Muscle of back (tissue), 11 donors: ENCODE results near the gene TTC21A. TPM values are rescaled to one million over a fixed set of nuclear protein-coding genes. Genes with fewer than 3 reads are reported as not detected.

Experiments
- DNase-seq, 3 donors: peaks; one replicate each; pipeline versions ENCODE4 v3.0.0 to v3.0.0-alpha.2; 2013
- polyA plus RNA-seq, 10 donors: library from polyadenylated mRNA; unstranded; fragments of 120-200 nt; gene quantifications; one replicate each; pipeline ENCODE4 v1.2.1, GENCODE V29; 2013; ENCODE audit not compliant: insufficient read length in 10 of 10

TTC21A gene
- polyA plus RNA-seq, 10 donors = 1.3 to 5.7 (median 2.7) TPM

DNA sequence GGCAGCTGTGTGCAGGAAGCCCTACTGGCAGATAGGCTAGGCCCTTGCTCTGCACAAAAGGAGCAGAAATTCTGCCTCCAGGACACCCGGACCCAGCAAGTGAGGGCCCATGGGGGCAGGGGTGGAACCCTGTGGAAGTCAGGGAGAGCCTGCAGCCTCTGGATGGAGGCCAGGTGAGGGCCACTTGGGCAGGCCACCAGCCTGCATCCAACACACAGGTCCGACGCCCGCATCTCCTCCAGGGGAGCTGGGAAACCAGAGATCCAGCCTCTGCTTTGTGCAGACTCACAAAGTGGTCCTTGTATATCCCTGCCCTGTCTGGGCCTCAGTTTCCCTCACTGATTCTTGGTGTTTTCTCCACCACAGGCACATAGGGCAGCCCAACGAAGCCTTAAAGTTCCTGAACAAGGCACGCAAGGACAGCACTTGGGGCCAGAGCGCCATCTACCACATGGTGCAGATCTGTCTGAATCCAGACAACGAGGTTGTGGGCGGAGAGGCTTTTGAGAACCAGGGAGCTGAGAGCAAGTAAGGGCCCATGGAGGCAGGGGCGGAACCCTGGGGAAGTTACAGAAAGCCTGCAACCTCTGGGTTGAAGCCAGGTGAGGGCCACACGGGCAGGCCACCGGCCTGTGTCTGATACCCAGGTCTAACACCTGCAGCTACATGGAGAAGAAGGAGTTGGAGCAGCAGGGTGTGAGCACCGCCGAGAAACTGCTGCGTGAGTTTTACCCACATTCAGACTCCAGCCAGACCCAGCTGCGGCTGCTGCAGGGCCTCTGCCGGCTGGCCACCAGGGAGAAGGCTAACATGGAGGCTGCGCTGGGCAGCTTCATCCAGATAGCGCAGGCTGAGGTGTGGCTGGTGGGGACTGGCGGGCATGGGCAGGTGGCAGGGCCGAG is 29.3 kb downstream of the TTC21A start:
- DNase-seq = no peak

GRCh38 chr3:39137435-39137936 is 30.0 kb downstream of the TTC21A start:
- no peak for DNase-seq

DNA sequence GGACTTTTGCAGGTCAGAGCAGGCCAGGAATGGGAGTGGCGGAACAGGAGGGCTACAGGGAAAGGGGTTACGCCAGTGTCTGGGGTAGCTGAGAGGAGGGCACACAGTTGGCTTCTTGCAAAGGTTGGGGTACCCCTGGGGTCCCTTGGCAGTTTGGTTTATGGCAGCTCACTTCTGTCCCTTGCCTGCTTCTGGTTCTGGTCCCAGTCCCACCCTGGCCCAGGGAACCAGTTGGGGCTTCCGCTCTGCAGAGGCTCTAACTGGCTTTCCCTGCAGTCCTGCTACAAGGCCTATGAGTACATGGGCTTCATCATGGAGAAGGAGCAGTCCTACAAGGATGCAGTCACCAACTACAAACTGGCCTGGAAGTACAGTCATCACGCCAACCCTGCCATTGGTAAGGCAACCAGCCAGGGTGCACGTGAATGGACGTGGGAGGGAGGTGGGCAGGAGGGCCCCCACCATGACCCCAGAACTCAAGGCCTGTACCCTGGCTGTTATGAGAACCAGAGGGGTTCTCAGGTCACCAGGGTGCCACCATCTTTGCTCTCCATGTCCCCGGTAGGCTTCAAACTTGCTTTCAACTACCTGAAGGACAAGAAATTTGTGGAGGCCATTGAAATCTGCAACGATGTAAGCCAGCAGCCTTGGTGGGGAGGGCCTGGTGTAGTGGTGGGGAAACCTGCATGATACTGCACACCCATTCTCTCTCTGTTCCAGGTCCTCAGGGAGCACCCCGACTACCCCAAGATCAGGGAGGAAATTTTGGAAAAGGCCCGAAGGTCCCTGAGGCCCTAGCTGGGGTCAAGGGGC is 30.7 kb downstream of the TTC21A start:
- no peak for DNase-seq

- peak in 2 of 3 donors; percentile 73 to 76 for DNase-seq
These were observed 31.4 kb downstream of the TTC21A start for GRCh38 chr3:39138804-39139415.

GRCh38 chr3:39139442-39139841 is 32.0 kb downstream of the TTC21A start:
- no peak for DNase-seq

- no peak for DNase-seq
These were observed 33.0 kb downstream of the TTC21A start for GRCh38 chr3:39140341-39140971.

GRCh38 chr3:39141171-39141995 is 33.9 kb downstream of the TTC21A start:
- peak in 1 of 3 donors; percentile 36 for DNase-seq

- no peak for DNase-seq
These were observed 34.6 kb downstream of the TTC21A start for GRCh38 chr3:39142067-39142466.

DNA sequence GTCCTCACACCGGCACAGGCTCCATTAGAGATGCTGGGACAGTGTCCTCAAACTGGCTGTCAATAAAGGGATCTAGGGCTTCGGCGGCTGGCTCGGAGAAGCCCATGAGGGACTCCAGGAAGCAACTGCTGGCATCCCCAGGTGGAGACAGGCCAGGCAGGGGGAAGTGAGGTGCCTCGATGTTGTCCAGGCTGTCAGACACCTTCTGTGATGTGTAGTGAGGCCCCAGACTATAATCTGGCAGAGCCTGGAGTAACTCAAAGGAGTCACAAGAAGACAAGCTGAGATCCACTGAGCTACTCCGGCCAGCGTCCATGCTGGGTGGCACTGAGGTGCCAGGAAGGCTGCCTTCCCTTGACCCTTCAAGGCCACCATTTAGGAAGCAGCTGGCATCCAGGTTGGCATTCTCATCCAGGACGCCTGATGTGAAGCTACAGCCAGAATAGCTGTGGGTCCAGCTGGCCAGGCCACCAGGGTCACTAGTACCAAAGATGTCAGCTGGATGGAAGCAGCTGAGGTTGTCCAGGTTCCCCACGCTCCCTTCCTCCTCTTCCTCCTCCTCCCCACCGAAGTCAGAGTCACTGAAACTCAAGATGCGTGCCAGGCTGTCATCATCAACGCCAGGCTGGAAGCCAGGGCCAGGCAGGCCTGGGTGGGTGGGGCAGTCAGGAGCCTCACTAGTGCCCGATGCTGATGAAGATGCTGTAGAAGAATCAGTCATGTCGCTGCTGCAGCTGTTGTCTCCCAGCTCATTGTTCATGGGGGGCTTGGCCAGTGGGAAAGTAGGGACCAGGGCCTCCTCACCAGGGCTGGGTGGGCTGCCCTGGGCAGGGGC is 35.8 kb downstream of the TTC21A start:
- no peak for DNase-seq

- no peak for DNase-seq
These were observed 36.7 kb downstream of the TTC21A start for GRCh38 chr3:39144095-39144747.

DNA sequence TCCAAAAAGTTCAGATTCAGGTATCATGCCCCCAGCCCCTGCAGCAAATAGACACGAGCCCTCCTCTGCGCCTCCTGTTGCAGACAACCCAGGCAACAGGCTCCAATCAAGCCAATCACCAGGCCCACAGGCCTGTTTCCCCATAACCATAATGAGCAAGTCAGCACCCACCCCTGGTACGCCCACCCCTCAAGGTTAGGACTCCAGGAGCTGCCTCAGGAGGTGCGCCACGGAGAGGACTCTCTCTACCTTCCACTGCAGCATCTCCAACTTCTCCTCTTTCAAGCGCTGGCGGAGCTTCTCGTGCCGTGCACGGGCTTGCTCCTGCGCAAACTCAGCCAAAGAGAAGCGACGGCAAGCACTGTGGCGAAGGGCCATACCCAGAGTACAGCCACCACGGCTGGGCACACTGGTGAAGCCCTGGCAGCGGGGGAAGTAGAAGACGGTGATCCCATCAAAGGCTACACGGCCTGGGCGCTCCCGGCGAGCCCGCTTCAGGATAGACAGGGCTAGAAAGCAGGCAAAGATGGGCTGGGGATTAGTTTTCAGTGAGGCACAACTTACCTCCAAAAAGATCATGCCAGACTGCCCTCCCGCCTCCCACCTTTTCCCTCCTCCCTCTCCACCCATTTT is 37.4 kb downstream of the TTC21A start:
- DNase-seq = no peak

DNA sequence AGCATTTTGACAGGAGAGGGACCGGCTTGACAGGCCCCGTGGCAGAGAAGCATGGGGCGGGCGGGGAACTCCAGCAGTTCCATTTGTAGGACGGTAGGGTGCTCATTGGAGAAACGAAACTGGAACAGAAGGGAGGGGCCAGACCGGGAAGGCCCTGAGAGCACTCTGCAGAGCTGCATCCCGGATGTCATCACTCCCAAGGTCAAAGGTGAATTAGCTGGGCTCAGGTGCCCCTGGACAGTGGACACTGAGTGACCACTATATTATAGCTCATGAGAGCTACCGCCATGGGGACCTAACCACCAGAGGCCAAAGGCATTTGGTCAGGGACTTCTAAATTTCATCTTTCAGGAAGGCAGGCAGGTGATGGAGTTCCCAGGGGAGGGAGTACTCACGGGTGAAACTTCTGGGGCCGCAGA is 38.6 kb downstream of the TTC21A start:
- no peak for DNase-seq

- peak; percentile 64 to 95 (median 83) for DNase-seq
These were observed 39.4 kb downstream of the TTC21A start for GRCh38 chr3:39146611-39147591.

DNA sequence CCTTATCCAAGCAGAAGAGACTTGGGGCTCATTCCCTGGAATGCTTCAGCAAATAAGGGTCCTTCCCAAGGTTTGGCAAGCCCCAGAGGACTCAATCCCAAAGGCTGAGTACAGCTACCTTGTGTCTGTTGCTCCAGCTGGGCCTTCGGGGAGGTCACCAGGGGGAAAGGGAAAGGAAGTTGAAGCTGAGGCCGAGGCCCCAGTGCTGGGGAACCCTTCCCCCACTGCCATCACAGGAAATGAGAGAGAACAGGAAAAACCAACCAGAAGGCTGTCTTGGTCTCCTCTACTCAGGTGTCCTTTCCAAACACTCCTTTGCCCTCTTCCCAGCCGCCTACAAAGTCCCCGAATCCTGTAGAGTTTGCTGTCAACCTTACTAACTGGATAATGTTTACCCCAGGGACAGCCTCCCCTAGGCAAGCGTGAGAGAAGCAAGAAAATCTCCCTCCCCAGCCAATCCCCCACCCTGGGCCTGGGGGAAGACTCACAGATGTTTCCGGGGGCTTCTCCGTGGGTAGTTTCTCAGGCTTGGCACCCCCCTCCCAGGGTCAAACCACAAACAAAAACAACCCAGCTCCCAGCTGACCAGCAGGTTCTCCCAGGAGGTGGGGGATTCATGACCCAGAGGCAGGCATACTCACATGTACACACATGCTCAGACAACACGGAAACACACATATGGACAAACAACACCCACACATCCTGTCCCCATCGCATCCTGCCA is 40.4 kb downstream of the TTC21A start:
- DNase-seq = peak in 1 of 3 donors; percentile 70

DNA sequence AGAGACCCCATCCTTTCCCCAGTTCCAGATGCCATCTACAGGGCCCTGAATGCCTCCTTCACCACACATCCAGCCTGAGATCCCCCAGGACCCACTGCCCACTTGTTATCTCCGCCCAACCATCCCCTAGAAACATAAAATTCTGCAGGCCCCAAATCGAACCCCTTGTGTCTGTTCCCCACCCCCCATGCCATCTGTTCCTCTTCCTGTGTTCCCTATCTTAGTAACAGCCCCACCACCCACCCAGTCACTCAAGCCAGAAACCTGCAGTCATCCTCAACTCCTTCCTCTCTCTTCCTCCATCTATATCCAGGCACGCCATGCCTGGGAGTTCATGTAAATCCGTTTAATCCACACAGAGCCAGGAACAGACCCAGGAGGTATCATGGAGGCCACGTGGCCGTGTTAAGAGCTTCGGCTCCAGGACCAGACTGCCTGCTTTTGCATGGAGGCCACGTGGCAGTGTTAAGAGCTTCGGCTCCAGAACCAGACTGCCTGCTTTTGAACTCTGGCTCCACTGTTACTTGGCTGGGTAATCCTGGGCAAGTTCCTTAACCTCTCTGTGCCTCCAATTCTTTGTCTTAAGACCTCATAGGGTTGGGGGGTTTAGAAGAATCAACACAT is 41.1 kb downstream of the TTC21A start:
- peak in 1 of 3 donors; percentile 52 for DNase-seq

DNA sequence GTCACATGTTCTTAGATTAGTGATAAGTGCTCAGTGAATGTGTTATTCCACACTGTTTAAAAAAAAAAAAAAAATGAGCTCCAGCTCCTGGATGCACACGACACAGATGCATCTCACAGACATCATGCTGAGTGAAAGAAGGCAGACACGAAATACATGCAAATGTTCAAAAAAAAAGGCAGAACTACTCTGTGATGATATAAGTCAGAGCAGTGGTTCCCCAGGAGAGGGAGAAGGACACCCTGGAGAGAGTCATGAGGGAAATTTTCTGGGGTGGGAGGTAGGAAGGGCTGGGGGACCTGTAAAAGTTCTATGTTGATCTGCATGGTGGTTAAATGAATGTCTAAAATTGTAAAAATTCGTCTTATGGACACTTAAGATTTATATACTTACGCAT is 41.6 kb downstream of the TTC21A start:
- DNase-seq = no peak
